Loucy (cell line): Measurements from ENCODE around the gene MPDU1.

Experiments
- H2AFZ ChIP-seq: fragments of 200-600 bp; sonication (generic); 2 replicates; pipeline ENCODE4 v1.6.0; 2016; ENCODE audit warnings: antibody characterized with exemption, mild to moderate bottlenecking, low read length, moderate library complexity
- H3F3A ChIP-seq: fragments of 200-600 bp; 2 replicates; pipeline ENCODE4 v1.6.0; 2016; ENCODE audit warnings: antibody characterized with exemption, low read depth, mild to moderate bottlenecking
- H3K27me3 ChIP-seq: fragments of 200-600 bp; sonication (generic); 2 replicates; pipeline ENCODE4 v1.6.1; 2014; ENCODE audit warnings: low read length, mild to moderate bottlenecking; ENCODE audit not compliant: insufficient read depth, poor library complexity, severe bottlenecking
- H3K36me3 ChIP-seq: fragments of 200-600 bp; sonication (generic); 2 replicates; pipeline ENCODE4 v1.6.1; 2016; ENCODE audit warnings: low read length; ENCODE audit not compliant: insufficient read depth
- H3K4me1 ChIP-seq: fragments of 200-600 bp; sonication (generic); 2 replicates; pipeline ENCODE4 v1.5.1; 2014; ENCODE audit warnings: low read length, mild to moderate bottlenecking; ENCODE audit not compliant: insufficient read depth, poor library complexity, severe bottlenecking
- H3K4me2 ChIP-seq: fragments of 200-600 bp; sonication (generic); 2 replicates; pipeline ENCODE4 v1.6.0; 2014; ENCODE audit warnings: antibody characterized with exemption, low read length, low read depth, mild to moderate bottlenecking; ENCODE audit not compliant: poor library complexity, severe bottlenecking
- H3K4me3 ChIP-seq: fragments of 200-600 bp; sonication (generic); 2 replicates; pipeline ENCODE4 v1.5.1; 2014; ENCODE audit warnings: low read length, mild to moderate bottlenecking, mixed read lengths; ENCODE audit not compliant: poor library complexity, severe bottlenecking
- H3K79me2 ChIP-seq: fragments of 200-600 bp; sonication (generic); 2 replicates; pipeline ENCODE4 v1.6.1; 2014; ENCODE audit warnings: low read length; ENCODE audit not compliant: insufficient read depth
- H3K9ac ChIP-seq: fragments of 200-600 bp; sonication (generic); 2 replicates; pipeline ENCODE4 v1.6.0; 2014; ENCODE audit warnings: mild to moderate bottlenecking, low read depth, low read length, moderate library complexity; ENCODE audit not compliant: poor library complexity, severe bottlenecking
- H3K9me2 ChIP-seq: fragments of 200-600 bp; sonication (generic); replicated peaks from 2 replicates; pipeline ENCODE4 v1.6.1; 2016; ENCODE audit warnings: low read depth, low read length, mixed read lengths
- H3K9me3 ChIP-seq: fragments of 200-600 bp; sonication (generic); 2 replicates; pipeline ENCODE4 v1.6.1; 2014; ENCODE audit warnings: mild to moderate bottlenecking, antibody characterized with exemption, low read length, low read depth; ENCODE audit not compliant: insufficient read depth
- H4K20me1 ChIP-seq: fragments of 200-600 bp; sonication (generic); 2 replicates; pipeline ENCODE4 v1.6.0; 2014; ENCODE audit warnings: antibody characterized with exemption, low read length, mild to moderate bottlenecking; ENCODE audit not compliant: insufficient read depth, poor library complexity, severe bottlenecking
- CTCF ChIP-seq: fragments of 200-600 bp; sonication (generic); conservative IDR thresholded peaks from 2 replicates; pipeline ENCODE4 v1.5.1; 2014; ENCODE audit warnings: mild to moderate bottlenecking, antibody characterized with exemption, low read length
- EZH2phosphoT487 ChIP-seq: fragments of 200-600 bp; IDR thresholded peaks from 2 replicates; pipeline ENCODE4 v1.6.1; 2018; ENCODE audit warnings: antibody characterized with exemption, mild to moderate bottlenecking, moderate library complexity, borderline replicate concordance

The MPDU1 gene

GRCh38 chr17:7586673-7587419 lies 3.2 kb downstream of the MPDU1 start:
- H3K4me1 ChIP-seq, result peaks cover 20% of the 10 kb centered on the region
- no peak overlapping the region for H3K4me3 ChIP-seq
- no peaks in the 10 kb centered on the region for H3K9me2 ChIP-seq
- H2AFZ ChIP-seq, result no peak overlapping the region
- no peaks in the 10 kb centered on the region for H3K27me3 ChIP-seq
- peaks cover 40% of the 10 kb centered on the region for H3K79me2 ChIP-seq
- H4K20me1 ChIP-seq, result no peaks in the 10 kb centered on the region
- no peaks in the 10 kb centered on the region for H3K9me3 ChIP-seq
- H3K4me2 ChIP-seq, result no peak overlapping the region
- H3K36me3 ChIP-seq, result peaks cover 13% of the 10 kb centered on the region; the same call in 1 of the 2 replicates
- no peaks in the 10 kb centered on the region for H3F3A ChIP-seq
- TF ChIP-seq CTCF, result peak; percentile 39
- TF ChIP-seq EZH2phosphoT487, result no peak
- no peak overlapping the region for H3K9ac ChIP-seq

GRCh38 chr17:7587420-7588151 lies 3.9 kb downstream of the MPDU1 start:
- no peaks in the 10 kb centered on the region for H3F3A ChIP-seq
- no peak overlapping the region for H3K4me2 ChIP-seq
- peaks cover 20% of the 10 kb centered on the region; the same call in 1 of the 2 replicates for H3K36me3 ChIP-seq
- H3K9me3 ChIP-seq, result no peaks in the 10 kb centered on the region
- H3K27me3 ChIP-seq, result no peaks in the 10 kb centered on the region
- no peaks in the 10 kb centered on the region for H3K9me2 ChIP-seq
- peaks cover 16% of the 10 kb centered on the region for H3K4me1 ChIP-seq
- peaks cover 33% of the 10 kb centered on the region for H3K79me2 ChIP-seq
- H3K4me3 ChIP-seq, result no peak overlapping the region
- H4K20me1 ChIP-seq, result no peaks in the 10 kb centered on the region
- no peak overlapping the region for H2AFZ ChIP-seq
- TF ChIP-seq CTCF (no peak), EZH2phosphoT487 (no peak)
- no peak overlapping the region for H3K9ac ChIP-seq

GRCh38 chr17:7588553-7589203 lies 5.0 kb downstream of the MPDU1 start:
- no peaks in the 10 kb centered on the region for H3K9me3 ChIP-seq
- H3K9ac ChIP-seq, result no peak overlapping the region
- no peak overlapping the region for H2AFZ ChIP-seq
- H3K27me3 ChIP-seq, result no peaks in the 10 kb centered on the region
- H3K9me2 ChIP-seq, result no peaks in the 10 kb centered on the region
- H3K79me2 ChIP-seq, result peaks cover 24% of the 10 kb centered on the region
- no peak for TF ChIP-seq CTCF
- TF ChIP-seq EZH2phosphoT487, result no peak
- no peaks in the 10 kb centered on the region for H4K20me1 ChIP-seq
- peaks cover 31% of the 10 kb centered on the region; the same call in 1 of the 2 replicates for H3K36me3 ChIP-seq
- H3K4me1 ChIP-seq, result peaks cover 9% of the 10 kb centered on the region
- no peaks in the 10 kb centered on the region for H3F3A ChIP-seq
- H3K4me2 ChIP-seq, result no peak overlapping the region
- H3K4me3 ChIP-seq, result no peak overlapping the region
